Epithelial cell of proximal tubule (primary cell): ENCODE results near the gene FYB1. TPM values are rescaled to one million over a fixed set of nuclear protein-coding genes. Genes with fewer than 3 reads are reported as not detected.

Source experiments
- DNase-seq: peaks from one replicate; pipeline ENCODE4 v3.0.0-alpha.2; 2011; ENCODE audit warnings: low read depth
- H3K4me3 ChIP-seq: 2 replicates; pipeline ENCODE4 v1.5.1; 2011; ENCODE audit warnings: low read depth, mild to moderate bottlenecking, low read length
- total RNA-seq: library from RNA; depleted of rRNA; stranded (reverse); fragments of >200 nt; gene quantifications from 2 replicates; pipeline ENCODE4 v1.2.3, GENCODE V29; 2015
- TF ChIP-seq, protein P1 (sequence below): conservative IDR thresholded peaks from 2 replicates; pipeline ENCODE4 v1.5.1; 2012; ENCODE audit warnings: low read depth, mild to moderate bottlenecking, low read length

Gene FYB1
- total RNA-seq, 1 donor from 2014 or later, result not detected

DNA sequence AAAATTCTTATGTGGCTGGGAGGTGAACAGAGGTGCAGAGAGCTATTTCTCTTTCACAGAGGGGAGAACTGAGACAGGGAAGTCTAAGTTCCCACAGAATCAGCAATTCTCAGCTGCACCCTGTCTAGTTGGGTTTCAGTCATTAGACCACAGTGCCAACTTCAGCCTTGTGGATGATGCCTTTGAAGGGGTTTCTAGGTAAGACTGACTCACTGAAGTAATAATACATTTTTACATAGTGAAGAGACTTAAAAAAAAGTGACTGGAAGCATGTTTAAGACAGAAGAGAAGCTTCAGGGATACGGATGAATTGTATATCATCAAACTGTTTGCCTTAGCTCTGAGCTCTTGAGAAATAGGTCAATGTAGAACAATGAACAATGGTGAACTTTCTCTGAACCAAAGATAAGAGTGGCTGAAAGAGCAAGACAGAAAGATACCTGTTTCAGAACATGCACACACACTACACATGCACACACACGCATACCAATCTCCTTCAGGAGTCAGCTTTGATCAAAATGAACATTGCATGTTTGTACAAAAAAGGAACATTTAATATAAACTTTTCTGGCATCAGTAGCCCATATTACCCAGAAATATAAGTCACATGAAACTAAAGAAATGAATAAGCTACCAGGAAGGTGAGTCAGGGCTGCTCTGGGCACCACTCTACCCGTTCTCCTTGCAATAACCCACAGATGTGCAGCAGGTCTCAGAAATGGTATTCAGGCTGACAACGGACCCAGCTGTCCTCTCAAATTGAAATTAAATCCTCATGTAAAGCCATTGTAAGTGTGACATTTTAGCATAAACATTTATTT, 12.6 kb upstream of the FYB1 start:
- TF ChIP-seq, protein P1, sequence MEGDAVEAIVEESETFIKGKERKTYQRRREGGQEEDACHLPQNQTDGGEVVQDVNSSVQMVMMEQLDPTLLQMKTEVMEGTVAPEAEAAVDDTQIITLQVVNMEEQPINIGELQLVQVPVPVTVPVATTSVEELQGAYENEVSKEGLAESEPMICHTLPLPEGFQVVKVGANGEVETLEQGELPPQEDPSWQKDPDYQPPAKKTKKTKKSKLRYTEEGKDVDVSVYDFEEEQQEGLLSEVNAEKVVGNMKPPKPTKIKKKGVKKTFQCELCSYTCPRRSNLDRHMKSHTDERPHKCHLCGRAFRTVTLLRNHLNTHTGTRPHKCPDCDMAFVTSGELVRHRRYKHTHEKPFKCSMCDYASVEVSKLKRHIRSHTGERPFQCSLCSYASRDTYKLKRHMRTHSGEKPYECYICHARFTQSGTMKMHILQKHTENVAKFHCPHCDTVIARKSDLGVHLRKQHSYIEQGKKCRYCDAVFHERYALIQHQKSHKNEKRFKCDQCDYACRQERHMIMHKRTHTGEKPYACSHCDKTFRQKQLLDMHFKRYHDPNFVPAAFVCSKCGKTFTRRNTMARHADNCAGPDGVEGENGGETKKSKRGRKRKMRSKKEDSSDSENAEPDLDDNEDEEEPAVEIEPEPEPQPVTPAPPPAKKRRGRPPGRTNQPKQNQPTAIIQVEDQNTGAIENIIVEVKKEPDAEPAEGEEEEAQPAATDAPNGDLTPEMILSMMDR, result no peak
- no peak overlapping the region for H3K4me3 ChIP-seq
- no peak for DNase-seq

DNA sequence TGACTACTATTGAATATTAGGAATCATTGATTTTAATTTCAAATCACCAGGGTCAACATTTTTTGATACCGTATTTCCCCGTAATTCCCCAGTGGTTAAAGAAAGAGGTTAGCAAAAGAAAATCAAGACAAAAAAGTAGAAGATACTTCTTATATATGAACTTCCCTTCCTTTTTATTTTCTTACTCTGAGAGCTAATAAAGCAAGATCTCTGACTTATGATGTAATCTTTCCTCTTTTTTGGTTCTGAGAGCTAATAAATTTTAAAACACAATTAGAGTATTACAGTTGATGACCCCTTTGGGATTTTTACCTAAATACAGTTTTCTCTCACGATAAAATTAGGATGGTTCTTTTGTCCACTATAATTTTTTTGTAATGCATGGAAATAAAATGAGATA, 9.2 kb upstream of the FYB1 start:
- DNase-seq, result no peak
- H3K4me3 ChIP-seq, result no peak overlapping the region
- TF ChIP-seq, protein P1, result no peak

DNA sequence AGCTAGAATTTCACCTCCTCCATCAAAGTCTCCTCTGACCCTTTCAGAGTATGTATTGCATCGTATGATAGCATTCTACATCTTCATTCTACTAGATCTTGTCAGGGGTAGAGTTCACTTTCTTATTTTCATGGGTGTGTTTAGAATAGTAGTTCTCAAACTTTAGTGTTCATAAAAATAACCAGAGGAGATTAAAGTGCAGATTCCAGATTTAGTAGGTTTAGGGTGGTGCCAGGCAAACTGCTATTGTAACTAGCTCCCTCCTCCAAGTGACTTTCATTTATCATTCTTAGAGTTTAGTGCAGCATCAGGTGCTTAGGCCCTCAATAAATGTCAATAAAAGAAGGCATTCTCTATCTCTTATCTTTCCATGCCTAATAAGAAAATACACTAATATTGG, 7.2 kb upstream of the FYB1 start:
- DNase-seq, result no peak
- H3K4me3 ChIP-seq, result no peak overlapping the region
- TF ChIP-seq, protein P1, result no peak

DNA sequence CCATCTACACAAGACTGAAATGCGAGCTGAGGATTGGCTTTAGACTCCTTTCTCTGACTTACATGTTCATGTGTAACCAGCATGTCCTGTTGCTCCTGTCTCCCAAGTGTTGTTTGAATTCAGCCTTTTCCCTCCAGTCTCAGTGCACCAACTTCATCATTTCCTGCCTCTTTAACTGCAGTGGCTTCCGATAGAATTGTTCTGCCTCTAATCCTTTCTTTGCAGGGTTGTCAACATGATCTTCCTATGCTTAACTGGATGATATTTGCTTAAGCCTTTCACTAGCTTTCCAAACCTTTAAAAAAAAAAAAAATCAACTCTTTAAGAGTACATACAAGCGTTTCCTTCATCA, 6.7 kb upstream of the FYB1 start:
- TF ChIP-seq, protein P1, result no peak
- no peak for DNase-seq
- H3K4me3 ChIP-seq, result no peak overlapping the region

DNA sequence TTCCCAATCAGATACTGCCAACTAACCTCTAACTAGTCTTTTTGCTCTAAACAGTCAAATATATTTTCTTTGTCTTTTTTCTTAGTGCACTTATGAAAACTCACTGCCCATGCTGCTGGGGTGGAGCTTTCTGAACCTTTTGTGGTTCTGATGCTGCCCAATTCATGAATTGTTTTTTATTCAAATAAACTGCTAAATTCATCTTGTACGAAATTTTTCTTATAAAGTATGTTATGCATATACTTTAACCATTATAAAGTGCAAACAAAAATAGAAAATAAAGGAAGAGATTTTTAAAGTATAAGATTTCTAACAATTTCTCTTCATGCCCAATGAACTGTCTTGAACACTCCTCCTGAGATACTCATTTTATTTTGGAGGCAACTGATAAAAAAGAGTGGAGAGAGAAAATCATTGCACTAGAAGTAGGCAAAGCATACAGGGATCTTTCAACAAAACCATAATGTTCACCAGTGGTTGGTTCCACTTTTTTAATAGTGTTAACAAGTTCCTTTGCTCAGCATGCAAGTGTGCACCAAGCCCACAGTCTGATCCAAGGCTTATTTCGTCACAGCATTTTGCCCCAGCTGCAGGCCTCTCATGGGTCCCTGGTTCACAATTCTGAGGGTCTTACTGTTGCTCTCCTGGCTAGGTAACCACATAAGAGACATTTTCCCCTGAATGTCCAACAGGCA, 6.2 kb upstream of the FYB1 start:
- TF ChIP-seq, protein P1, result no peak
- H3K4me3 ChIP-seq, result no peak overlapping the region
- DNase-seq, result no peak

DNA sequence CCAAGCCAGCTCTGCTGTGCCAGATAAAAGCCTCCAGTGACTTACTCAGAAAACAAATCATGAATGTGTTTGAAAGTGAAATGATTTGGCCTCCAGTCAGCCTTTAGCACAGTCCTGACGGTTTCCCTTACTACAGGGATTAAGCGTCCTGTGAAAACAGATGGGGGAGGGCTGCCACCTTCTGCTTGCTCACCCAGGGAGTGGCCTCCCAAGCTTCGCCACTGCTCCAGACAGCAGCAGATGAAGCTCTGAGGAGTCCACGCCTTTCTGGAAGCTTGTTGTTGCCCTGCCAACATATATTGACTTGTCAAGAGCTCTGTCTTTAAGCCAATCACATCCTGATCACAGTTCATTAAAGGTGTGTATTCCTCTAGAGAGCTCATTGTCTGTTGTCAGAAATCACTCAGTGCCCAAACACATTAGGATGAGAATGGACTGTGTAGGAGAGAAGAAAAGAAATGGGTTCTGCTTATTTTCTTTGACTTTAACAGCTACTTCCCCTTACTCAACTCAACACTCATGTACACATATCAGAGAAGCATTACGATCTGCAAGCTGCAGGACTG, 4.9 kb upstream of the FYB1 start:
- no peak for DNase-seq
- TF ChIP-seq, protein P1, result no peak
- no peak overlapping the region for H3K4me3 ChIP-seq
